CD14-positive monocyte (primary cell): Measurements from ENCODE around the gene NTRK1. TPM values are rescaled to one million over a fixed set of nuclear protein-coding genes. Genes with fewer than 3 reads are reported as not detected.

Experiments used
- DNase-seq, 3 donors: peaks; one replicate each; pipeline ENCODE4 v3.0.0-alpha.2; 2011 to 2022
- H2AFZ ChIP-seq: 2 replicates; pipeline ENCODE4 v1.6.0; 2012; ENCODE audit warnings: mild to moderate bottlenecking, low read depth, low read length, inconsistent platforms; ENCODE audit not compliant: insufficient read depth, poor library complexity, severe bottlenecking
- H3K27ac ChIP-seq, 2 donors: 1 replicate in 1 of 2; 2 replicates in 1 of 2; pipeline ENCODE4 v1.5.1; 2012 to 2013; ENCODE audit warnings: low read length in 2 of 2, control low read depth in 1 of 2, inconsistent platforms in 1 of 2, low read depth in 1 of 2, mild to moderate bottlenecking in 1 of 2
- H3K27me3 ChIP-seq, 2 donors: one replicate each; pipeline versions ENCODE4 v1.6.0 to v1.6.1; 2011 to 2013; ENCODE audit warnings: low read length in 2 of 2; ENCODE audit not compliant: control insufficient read depth in 2 of 2, insufficient read depth in 2 of 2
- H3K36me3 ChIP-seq, 2 donors: replicated peaks in 1 of 2; 1 replicate in 1 of 2; 2 replicates in 1 of 2; pipeline versions ENCODE4 v1.5.1 to v1.6.1; 2012 to 2013; ENCODE audit warnings: low read length in 2 of 2, control low read depth in 1 of 2, inconsistent platforms in 1 of 2, mild to moderate bottlenecking in 1 of 2; ENCODE audit not compliant: insufficient read depth in 2 of 2, control insufficient read depth in 1 of 2
- H3K4me1 ChIP-seq, 2 donors: 1 replicate in 1 of 2; 2 replicates in 1 of 2; pipeline versions ENCODE4 v1.5.1 to v1.6.1; 2012 to 2013; ENCODE audit warnings: low read length in 2 of 2, control low read depth in 1 of 2, inconsistent platforms in 1 of 2, mild to moderate bottlenecking in 1 of 2, moderate library complexity in 1 of 2; ENCODE audit not compliant: insufficient read depth in 2 of 2, control insufficient read depth in 1 of 2
- H3K4me2 ChIP-seq: replicated peaks from 2 replicates; pipeline ENCODE3; 2012; ENCODE audit warnings: low read length, moderate library complexity, mild to moderate bottlenecking; ENCODE audit not compliant: poor library complexity, severe bottlenecking; ENCODE audit errors: extremely low read depth
- H3K4me3 ChIP-seq, 3 experiments: fragments of 200-600 bp in 1 of 3; sonication (generic) in 1 of 3; replicated peaks in 1 of 3; 1 replicate in 2 of 3; 2 replicates in 1 of 3; pipeline ENCODE4 v1.5.1; 2011 to 2013; ENCODE audit warnings: low read length in 3 of 3, mild to moderate bottlenecking in 3 of 3, control low read depth in 2 of 3, low read depth in 2 of 3, inconsistent platforms in 1 of 3, moderate library complexity in 1 of 3
- H3K79me2 ChIP-seq: 2 replicates; pipeline ENCODE4 v1.6.0; 2012; ENCODE audit warnings: mild to moderate bottlenecking, control low read depth, inconsistent platforms, low read length, moderate library complexity; ENCODE audit not compliant: insufficient read depth
- H3K9ac ChIP-seq: 2 replicates; pipeline ENCODE4 v1.6.0; 2017; ENCODE audit warnings: low read length, mild to moderate bottlenecking; ENCODE audit not compliant: insufficient read depth, poor library complexity, severe bottlenecking
- H3K9me3 ChIP-seq, 2 donors: replicated peaks in 1 of 2; 1 replicate in 1 of 2; 2 replicates in 1 of 2; pipeline versions ENCODE4 v1.5.1 to v1.6.1; 2012 to 2013; ENCODE audit warnings: low read length in 2 of 2, control low read depth in 1 of 2; ENCODE audit not compliant: control insufficient read depth in 1 of 2, insufficient read depth in 1 of 2
- H4K20me1 ChIP-seq: 2 replicates; pipeline ENCODE4 v1.6.0; 2012; ENCODE audit warnings: mild to moderate bottlenecking, low read length, control low read depth, moderate library complexity; ENCODE audit not compliant: insufficient read depth
- H3K27ac Mint-ChIP-seq, 7 donors: one replicate each; pipeline ENCODE4 v1.8.0; 2020; ENCODE audit warnings: mild to moderate bottlenecking in 7 of 7, mixed read lengths in 7 of 7, moderate library complexity in 6 of 7, inconsistent platforms in 2 of 7
- H3K27me3 Mint-ChIP-seq, 3 donors: one replicate each; pipeline ENCODE4 v1.8.0; 2021 to 2022; ENCODE audit warnings: low read depth in 3 of 3, mild to moderate bottlenecking in 3 of 3, mixed read lengths in 3 of 3, moderate library complexity in 3 of 3, inconsistent platforms in 1 of 3
- H3K36me3 Mint-ChIP-seq, 2 donors: one replicate each; pipeline ENCODE4 v1.8.0; 2020; ENCODE audit warnings: mixed read lengths in 2 of 2, inconsistent platforms in 1 of 2, mild to moderate bottlenecking in 1 of 2
- H3K4me1 Mint-ChIP-seq: one replicate; pipeline ENCODE4 v1.8.0; 2020; ENCODE audit warnings: mild to moderate bottlenecking, mixed read lengths
- H3K4me3 Mint-ChIP-seq, 2 donors: one replicate each; pipeline ENCODE4 v1.8.0; 2020; ENCODE audit warnings: mild to moderate bottlenecking in 2 of 2, mixed read lengths in 2 of 2, moderate library complexity in 1 of 2
- H3K9me3 Mint-ChIP-seq, 7 donors: one replicate each; pipeline ENCODE4 v1.8.0; 2020 to 2022; ENCODE audit warnings: mixed read lengths in 7 of 7, mild to moderate bottlenecking in 6 of 7, moderate library complexity in 6 of 7, inconsistent platforms in 2 of 7
- WGBS: methylation state at CpG from one replicate; pipeline ENCODE4 v1.1.5; 2013; ENCODE audit warnings: missing lambda C conversion rate; ENCODE audit not compliant: insufficient coverage; 5-methylcytosine and 5-hydroxymethylcytosine counted together
- intact Hi-C, 2 donors: fragments of 100-400 bp; cut with micrococcal nuclease; formaldehyde crosslinking; loops; one replicate each; pipeline versions ENCODE4 v1.15.0 to v1.15.1; 2023
- polyA plus RNA-seq, 3 donors: library from polyadenylated mRNA; depleted of rRNA in 1 of 3; unstranded in 2 of 3; stranded (reverse) in 1 of 3; fragments of 300-500 nt in 2 of 3; fragments of >200 nt in 1 of 3; fragmentation: Illumina TruSeq in 2 of 3; gene quantifications; 1 replicate in 2 of 3; 2 replicates in 1 of 3; pipeline ENCODE4 v1.2.3, GENCODE V29; 2012 to 2021
- TF ChIP-seq, protein P1 (sequence below): fragments of 200-600 bp; IDR thresholded peaks from one replicate; pipeline ENCODE4 v1.8.0; 2022; ENCODE audit warnings: antibody characterized with exemption, mild to moderate bottlenecking

The NTRK1 gene
- polyA plus RNA-seq, 3 donors, result 0.03 TPM; not detected in 2

- no peak for DNase-seq
- Histone ChIP-seq H3K36me3 (no peaks in the 10 kb centered on the region), H3K27me3 (no peaks in the 10 kb centered on the region), H3K4me1 (no peaks in the 10 kb centered on the region), H3K27ac (no peak overlapping the region), H3K9me3 (no peaks in the 10 kb centered on the region), H3K79me2 (no peaks in the 10 kb centered on the region), H4K20me1 (no peaks in the 10 kb centered on the region), H3K4me2 (no peak overlapping the region), H3K4me3 (no peak overlapping the region), H3K9ac (no peak overlapping the region), H2AFZ (no peak overlapping the region)
- Mint-ChIP-seq H3K27ac (no peak overlapping the region), H3K4me3 (no peak overlapping the region), H3K36me3 (no peaks in the 10 kb centered on the region), H3K27me3 (peaks cover 24 to 37% (median 26%) of the 10 kb centered on the region in 3 donors), H3K9me3 (no peaks in the 10 kb centered on the region), H3K4me1 (no peaks in the 10 kb centered on the region)
- whole genome bisulfite sequencing, result 93% methylated on average over 12 of the region's 13 CpGs
- TF ChIP-seq, protein P1, sequence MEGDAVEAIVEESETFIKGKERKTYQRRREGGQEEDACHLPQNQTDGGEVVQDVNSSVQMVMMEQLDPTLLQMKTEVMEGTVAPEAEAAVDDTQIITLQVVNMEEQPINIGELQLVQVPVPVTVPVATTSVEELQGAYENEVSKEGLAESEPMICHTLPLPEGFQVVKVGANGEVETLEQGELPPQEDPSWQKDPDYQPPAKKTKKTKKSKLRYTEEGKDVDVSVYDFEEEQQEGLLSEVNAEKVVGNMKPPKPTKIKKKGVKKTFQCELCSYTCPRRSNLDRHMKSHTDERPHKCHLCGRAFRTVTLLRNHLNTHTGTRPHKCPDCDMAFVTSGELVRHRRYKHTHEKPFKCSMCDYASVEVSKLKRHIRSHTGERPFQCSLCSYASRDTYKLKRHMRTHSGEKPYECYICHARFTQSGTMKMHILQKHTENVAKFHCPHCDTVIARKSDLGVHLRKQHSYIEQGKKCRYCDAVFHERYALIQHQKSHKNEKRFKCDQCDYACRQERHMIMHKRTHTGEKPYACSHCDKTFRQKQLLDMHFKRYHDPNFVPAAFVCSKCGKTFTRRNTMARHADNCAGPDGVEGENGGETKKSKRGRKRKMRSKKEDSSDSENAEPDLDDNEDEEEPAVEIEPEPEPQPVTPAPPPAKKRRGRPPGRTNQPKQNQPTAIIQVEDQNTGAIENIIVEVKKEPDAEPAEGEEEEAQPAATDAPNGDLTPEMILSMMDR, result no peak
- intact Hi-C loops, result no loop called here
These were observed 7.7 kb downstream of the NTRK1 start for GRCh38 chr1:156868341-156868740.

DNA sequence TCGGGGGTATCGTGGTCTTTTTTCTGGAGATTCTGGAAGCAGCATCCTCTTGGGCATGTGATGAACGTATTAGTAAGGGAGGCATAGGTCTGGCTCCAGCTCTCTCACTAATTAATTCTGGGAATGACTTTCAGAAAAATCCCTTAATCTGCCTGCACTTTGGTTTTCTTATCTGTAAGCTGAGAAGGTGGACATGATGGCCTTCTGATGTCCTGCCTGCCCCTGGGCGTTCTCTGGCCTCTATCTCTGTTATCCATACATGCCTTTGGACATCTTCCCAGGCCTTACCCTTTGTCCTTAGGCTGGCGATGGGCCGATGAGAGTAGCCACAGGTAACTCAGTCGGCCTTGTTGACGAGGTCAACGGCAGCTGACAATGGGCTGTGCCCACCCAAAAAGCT, 8.8 kb downstream of the NTRK1 start:
- WGBS, result 98% methylated on average over 7 of the region's 9 CpGs
- no peak overlapping the region for H3K27ac Mint-ChIP-seq

More for the DNA sequence above, 8.8 kb downstream of the NTRK1 start:
- Histone ChIP-seq H2AFZ (no peak overlapping the region), H3K27me3 (no peaks in the 10 kb centered on the region), H3K9ac (no peak overlapping the region), H3K36me3 (no peaks in the 10 kb centered on the region), H3K4me2 (no peak overlapping the region), H4K20me1 (no peaks in the 10 kb centered on the region), H3K27ac (no peak overlapping the region), H3K79me2 (no peaks in the 10 kb centered on the region), H3K4me1 (no peaks in the 10 kb centered on the region), H3K9me3 (no peaks in the 10 kb centered on the region), H3K4me3 (no peak overlapping the region)
- Mint-ChIP-seq H3K27me3 (peaks cover 20 to 29% (median 27%) of the 10 kb centered on the region in 3 donors), H3K9me3 (no peaks in the 10 kb centered on the region), H3K4me1 (no peaks in the 10 kb centered on the region), H3K36me3 (no peaks in the 10 kb centered on the region), H3K4me3 (no peak overlapping the region)
- DNase-seq, result no peak
- intact Hi-C loops, result no loop called here
- TF ChIP-seq, protein P1, result no peak
